SK-N-SH treated with all-trans-retinoic acid at 6 μM for 48 hours (cell line): Measurements from ENCODE around the gene DDX31.

Experiments used
- ATAC-seq: fragments of 200-7000 bp; cut with Tn5 transposase; 3 replicates; pipeline ENCODE4 v1.9.1; 2020; ENCODE audit warnings: mild to moderate bottlenecking, moderate library complexity
- ARNTL ChIP-seq: fragments of 450-650 bp; formaldehyde crosslinking; IDR thresholded peaks from 2 replicates; pipeline ENCODE4 v1.5.0; 2020; ENCODE audit warnings: low read depth, mild to moderate bottlenecking, moderate library complexity, borderline replicate concordance
- BACH2 ChIP-seq: fragments of 250-450 bp; sonication (Bioruptor Pico); IDR thresholded peaks from 2 replicates; pipeline ENCODE4 v1.9.0; 2021; ENCODE audit warnings: mild to moderate bottlenecking, borderline replicate concordance
- CSDC2 ChIP-seq: fragments of 250-450 bp; sonication (Bioruptor Pico); IDR thresholded peaks from 2 replicates; pipeline ENCODE4 v1.5.0; 2020; ENCODE audit warnings: mild to moderate bottlenecking, moderate library complexity
- ESRRG ChIP-seq: fragments of 250-450 bp; sonication (Bioruptor Pico); IDR thresholded peaks from 2 replicates; pipeline ENCODE4 v1.6.1; 2021; ENCODE audit warnings: mild to moderate bottlenecking
- GLIS3 ChIP-seq: fragments of 250-450 bp; sonication (Bioruptor Pico); IDR thresholded peaks from 2 replicates; pipeline ENCODE4 v1.5.0; 2020; ENCODE audit warnings: mild to moderate bottlenecking, moderate library complexity
- ISL1 ChIP-seq: fragments of 250-450 bp; sonication (Bioruptor Pico); IDR thresholded peaks from 2 replicates; pipeline ENCODE4 v2.1.2; 2022; ENCODE audit warnings: mild to moderate bottlenecking, moderate library complexity
- OSR1 ChIP-seq: fragments of 250-450 bp; sonication (Bioruptor Pico); IDR thresholded peaks from 2 replicates; pipeline ENCODE4 v1.8.0; 2022; ENCODE audit warnings: moderate library complexity, mild to moderate bottlenecking, inconsistent platforms
- PPARA ChIP-seq: fragments of 250-450 bp; sonication (Bioruptor Pico); IDR thresholded peaks from 2 replicates; pipeline ENCODE4 v1.5.0; 2020; ENCODE audit warnings: mild to moderate bottlenecking, borderline replicate concordance
- RARB ChIP-seq: fragments of 250-450 bp; sonication (Bioruptor Pico); IDR thresholded peaks from 2 replicates; pipeline ENCODE4 v1.8.0; 2021; ENCODE audit warnings: mild to moderate bottlenecking, moderate library complexity
- SNAI2 ChIP-seq: fragments of 250-450 bp; sonication (Bioruptor Pico); IDR thresholded peaks from 2 replicates; pipeline ENCODE4 v1.5.0; 2020; ENCODE audit warnings: mild to moderate bottlenecking, moderate library complexity
- TCF4 ChIP-seq: fragments of 250-450 bp; sonication (Bioruptor Pico); IDR thresholded peaks from 2 replicates; pipeline ENCODE4 v1.8.0; 2021; ENCODE audit warnings: mild to moderate bottlenecking, moderate library complexity, borderline replicate concordance
- TOX ChIP-seq: fragments of 250-450 bp; sonication (Bioruptor Pico); IDR thresholded peaks from 2 replicates; pipeline ENCODE4 v1.8.0; 2021; ENCODE audit warnings: mild to moderate bottlenecking, moderate library complexity, borderline replicate concordance
- ZC3H10 ChIP-seq: fragments of 250-450 bp; sonication (Bioruptor Pico); IDR thresholded peaks from 2 replicates; pipeline ENCODE4 v1.5.1; 2021; ENCODE audit warnings: mild to moderate bottlenecking, moderate library complexity
- ZFP3 ChIP-seq: fragments of 250-450 bp; sonication (Bioruptor Pico); IDR thresholded peaks from 2 replicates; pipeline ENCODE4 v1.5.0; 2020; ENCODE audit warnings: mild to moderate bottlenecking, moderate library complexity
- ZFP30 ChIP-seq: fragments of 450-650 bp; formaldehyde crosslinking; IDR thresholded peaks from 2 replicates; pipeline ENCODE4 v1.5.0; 2022; ENCODE audit warnings: mild to moderate bottlenecking, moderate library complexity
- ZNF565 ChIP-seq: fragments of 450-650 bp; formaldehyde crosslinking; conservative IDR thresholded peaks from 2 replicates; pipeline ENCODE4 v1.5.0; 2020; ENCODE audit warnings: low read depth, mild to moderate bottlenecking, moderate library complexity
- ZNF70 ChIP-seq: fragments of 450-650 bp; formaldehyde crosslinking; IDR thresholded peaks from 2 replicates; pipeline ENCODE4 v1.5.0; 2020; ENCODE audit warnings: mild to moderate bottlenecking, moderate library complexity
- ZNF8 ChIP-seq: fragments of 450-650 bp; formaldehyde crosslinking; IDR thresholded peaks from 2 replicates; pipeline ENCODE4 v1.5.0; 2020; ENCODE audit warnings: mild to moderate bottlenecking, moderate library complexity
- TF ChIP-seq, protein P1 (sequence below): fragments of 250-450 bp; sonication (Bioruptor Pico); IDR thresholded peaks from 2 replicates; pipeline ENCODE4 v1.5.1; 2021; ENCODE audit warnings: mild to moderate bottlenecking, moderate library complexity
- TF ChIP-seq, protein P2 (sequence below): fragments of 250-450 bp; sonication (Bioruptor Pico); IDR thresholded peaks from 2 replicates; pipeline ENCODE4 v1.8.0; 2020; ENCODE audit warnings: mild to moderate bottlenecking, moderate library complexity, borderline replicate concordance
- TF ChIP-seq, protein P3 (sequence below): fragments of 250-450 bp; sonication (Bioruptor Pico); IDR thresholded peaks from 2 replicates; pipeline ENCODE4 v1.5.1; 2020; ENCODE audit warnings: low read depth, mild to moderate bottlenecking, moderate library complexity
- TF ChIP-seq, protein P4 (sequence below): fragments of 250-450 bp; sonication (Bioruptor Pico); IDR thresholded peaks from 2 replicates; pipeline ENCODE4 v1.5.0; 2020; ENCODE audit warnings: mild to moderate bottlenecking, moderate library complexity
- TF ChIP-seq, protein P5 (sequence below): fragments of 250-450 bp; sonication (Bioruptor Pico); IDR thresholded peaks from 2 replicates; pipeline ENCODE4 v1.8.0; 2021; ENCODE audit warnings: low read depth, mild to moderate bottlenecking, moderate library complexity, borderline replicate concordance

DDX31 gene

DNA sequence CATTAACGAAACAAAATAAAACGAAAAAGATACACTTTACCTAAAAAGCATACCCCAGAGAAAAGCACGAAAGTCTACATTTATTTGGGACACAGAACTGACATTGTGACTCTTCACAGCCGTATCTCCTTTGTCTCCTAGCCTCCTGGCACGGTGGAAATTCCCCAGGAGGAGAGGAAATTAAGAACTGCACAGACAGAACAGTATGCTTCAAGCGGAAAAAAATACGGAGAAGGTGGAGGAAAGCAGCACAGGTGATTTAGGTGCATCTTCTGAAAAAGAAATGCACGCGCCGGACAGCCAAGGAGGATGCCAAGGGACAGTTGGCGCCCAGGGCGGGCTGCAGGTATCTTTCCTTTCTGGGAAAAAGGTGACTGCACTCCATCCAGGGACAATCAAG, 32.0 kb downstream of the DDX31 start:
- TF ChIP-seq TOX (CRISPR knock-in tag) (no peak), RARB (CRISPR knock-in tag) (no peak), OSR1 (CRISPR knock-in tag) (no peak), ARNTL (no peak), ZFP3 (no peak), PPARA (CRISPR knock-in tag) (no peak), CSDC2 (CRISPR knock-in tag) (no peak), TCF4 (CRISPR knock-in tag) (no peak), GLIS3 (CRISPR knock-in tag) (no peak), ISL1 (CRISPR knock-in tag) (no peak), SNAI2 (no peak), ZFP30 (CRISPR knock-in tag) (no peak), ZNF8 (no peak), ESRRG (CRISPR knock-in tag) (no peak), ZNF565 (CRISPR knock-in tag) (no peak), ZC3H10 (CRISPR knock-in tag) (no peak)
- TF ChIP-seq, protein P1, sequence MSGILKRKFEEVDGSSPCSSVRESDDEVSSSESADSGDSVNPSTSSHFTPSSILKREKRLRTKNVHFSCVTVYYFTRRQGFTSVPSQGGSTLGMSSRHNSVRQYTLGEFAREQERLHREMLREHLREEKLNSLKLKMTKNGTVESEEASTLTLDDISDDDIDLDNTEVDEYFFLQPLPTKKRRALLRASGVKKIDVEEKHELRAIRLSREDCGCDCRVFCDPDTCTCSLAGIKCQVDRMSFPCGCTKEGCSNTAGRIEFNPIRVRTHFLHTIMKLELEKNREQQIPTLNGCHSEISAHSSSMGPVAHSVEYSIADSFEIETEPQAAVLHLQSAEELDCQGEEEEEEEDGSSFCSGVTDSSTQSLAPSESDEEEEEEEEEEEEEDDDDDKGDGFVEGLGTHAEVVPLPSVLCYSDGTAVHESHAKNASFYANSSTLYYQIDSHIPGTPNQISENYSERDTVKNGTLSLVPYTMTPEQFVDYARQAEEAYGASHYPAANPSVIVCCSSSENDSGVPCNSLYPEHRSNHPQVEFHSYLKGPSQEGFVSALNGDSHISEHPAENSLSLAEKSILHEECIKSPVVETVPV, result no peak
- TF ChIP-seq, protein P2, sequence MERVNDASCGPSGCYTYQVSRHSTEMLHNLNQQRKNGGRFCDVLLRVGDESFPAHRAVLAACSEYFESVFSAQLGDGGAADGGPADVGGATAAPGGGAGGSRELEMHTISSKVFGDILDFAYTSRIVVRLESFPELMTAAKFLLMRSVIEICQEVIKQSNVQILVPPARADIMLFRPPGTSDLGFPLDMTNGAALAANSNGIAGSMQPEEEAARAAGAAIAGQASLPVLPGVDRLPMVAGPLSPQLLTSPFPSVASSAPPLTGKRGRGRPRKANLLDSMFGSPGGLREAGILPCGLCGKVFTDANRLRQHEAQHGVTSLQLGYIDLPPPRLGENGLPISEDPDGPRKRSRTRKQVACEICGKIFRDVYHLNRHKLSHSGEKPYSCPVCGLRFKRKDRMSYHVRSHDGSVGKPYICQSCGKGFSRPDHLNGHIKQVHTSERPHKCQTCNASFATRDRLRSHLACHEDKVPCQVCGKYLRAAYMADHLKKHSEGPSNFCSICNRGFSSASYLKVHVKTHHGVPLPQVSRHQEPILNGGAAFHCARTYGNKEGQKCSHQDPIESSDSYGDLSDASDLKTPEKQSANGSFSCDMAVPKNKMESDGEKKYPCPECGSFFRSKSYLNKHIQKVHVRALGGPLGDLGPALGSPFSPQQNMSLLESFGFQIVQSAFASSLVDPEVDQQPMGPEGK (CRISPR knock-in tag), result no peak
- TF ChIP-seq, protein P3, sequence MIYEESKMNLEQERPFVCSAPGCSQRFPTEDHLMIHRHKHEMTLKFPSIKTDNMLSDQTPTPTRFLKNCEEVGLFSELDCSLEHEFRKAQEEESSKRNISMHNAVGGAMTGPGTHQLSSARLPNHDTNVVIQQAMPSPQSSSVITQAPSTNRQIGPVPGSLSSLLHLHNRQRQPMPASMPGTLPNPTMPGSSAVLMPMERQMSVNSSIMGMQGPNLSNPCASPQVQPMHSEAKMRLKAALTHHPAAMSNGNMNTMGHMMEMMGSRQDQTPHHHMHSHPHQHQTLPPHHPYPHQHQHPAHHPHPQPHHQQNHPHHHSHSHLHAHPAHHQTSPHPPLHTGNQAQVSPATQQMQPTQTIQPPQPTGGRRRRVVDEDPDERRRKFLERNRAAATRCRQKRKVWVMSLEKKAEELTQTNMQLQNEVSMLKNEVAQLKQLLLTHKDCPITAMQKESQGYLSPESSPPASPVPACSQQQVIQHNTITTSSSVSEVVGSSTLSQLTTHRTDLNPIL (CRISPR knock-in tag), result no peak
- TF ChIP-seq, protein P4, sequence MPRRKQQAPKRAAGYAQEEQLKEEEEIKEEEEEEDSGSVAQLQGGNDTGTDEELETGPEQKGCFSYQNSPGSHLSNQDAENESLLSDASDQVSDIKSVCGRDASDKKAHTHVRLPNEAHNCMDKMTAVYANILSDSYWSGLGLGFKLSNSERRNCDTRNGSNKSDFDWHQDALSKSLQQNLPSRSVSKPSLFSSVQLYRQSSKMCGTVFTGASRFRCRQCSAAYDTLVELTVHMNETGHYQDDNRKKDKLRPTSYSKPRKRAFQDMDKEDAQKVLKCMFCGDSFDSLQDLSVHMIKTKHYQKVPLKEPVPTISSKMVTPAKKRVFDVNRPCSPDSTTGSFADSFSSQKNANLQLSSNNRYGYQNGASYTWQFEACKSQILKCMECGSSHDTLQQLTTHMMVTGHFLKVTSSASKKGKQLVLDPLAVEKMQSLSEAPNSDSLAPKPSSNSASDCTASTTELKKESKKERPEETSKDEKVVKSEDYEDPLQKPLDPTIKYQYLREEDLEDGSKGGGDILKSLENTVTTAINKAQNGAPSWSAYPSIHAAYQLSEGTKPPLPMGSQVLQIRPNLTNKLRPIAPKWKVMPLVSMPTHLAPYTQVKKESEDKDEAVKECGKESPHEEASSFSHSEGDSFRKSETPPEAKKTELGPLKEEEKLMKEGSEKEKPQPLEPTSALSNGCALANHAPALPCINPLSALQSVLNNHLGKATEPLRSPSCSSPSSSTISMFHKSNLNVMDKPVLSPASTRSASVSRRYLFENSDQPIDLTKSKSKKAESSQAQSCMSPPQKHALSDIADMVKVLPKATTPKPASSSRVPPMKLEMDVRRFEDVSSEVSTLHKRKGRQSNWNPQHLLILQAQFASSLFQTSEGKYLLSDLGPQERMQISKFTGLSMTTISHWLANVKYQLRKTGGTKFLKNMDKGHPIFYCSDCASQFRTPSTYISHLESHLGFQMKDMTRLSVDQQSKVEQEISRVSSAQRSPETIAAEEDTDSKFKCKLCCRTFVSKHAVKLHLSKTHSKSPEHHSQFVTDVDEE (CRISPR knock-in tag), result no peak
- ATAC-seq, result no peak

DNA sequence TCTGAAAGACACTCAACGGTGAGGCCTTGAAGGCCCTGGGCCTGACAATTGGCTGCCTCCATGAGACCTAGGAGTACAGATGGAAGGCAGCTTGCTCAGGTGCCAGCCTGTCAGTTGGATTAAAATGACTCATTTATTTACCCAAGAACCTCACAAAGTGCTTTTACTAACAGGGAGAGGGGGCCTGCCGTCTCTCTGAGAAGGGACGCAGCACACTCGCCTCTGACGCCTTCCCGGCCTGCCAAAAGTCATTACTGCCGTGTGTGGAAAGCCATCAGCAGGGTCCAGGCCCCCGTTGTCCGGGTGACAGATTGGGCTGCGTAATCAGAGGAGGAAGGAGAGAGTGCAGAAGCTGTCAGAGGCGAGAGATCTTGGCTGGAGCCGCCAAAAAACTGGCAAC, 32.4 kb downstream of the DDX31 start:
- ATAC-seq, result no peak

More for the DNA sequence above, 32.4 kb downstream of the DDX31 start:
- TF ChIP-seq, protein P5, sequence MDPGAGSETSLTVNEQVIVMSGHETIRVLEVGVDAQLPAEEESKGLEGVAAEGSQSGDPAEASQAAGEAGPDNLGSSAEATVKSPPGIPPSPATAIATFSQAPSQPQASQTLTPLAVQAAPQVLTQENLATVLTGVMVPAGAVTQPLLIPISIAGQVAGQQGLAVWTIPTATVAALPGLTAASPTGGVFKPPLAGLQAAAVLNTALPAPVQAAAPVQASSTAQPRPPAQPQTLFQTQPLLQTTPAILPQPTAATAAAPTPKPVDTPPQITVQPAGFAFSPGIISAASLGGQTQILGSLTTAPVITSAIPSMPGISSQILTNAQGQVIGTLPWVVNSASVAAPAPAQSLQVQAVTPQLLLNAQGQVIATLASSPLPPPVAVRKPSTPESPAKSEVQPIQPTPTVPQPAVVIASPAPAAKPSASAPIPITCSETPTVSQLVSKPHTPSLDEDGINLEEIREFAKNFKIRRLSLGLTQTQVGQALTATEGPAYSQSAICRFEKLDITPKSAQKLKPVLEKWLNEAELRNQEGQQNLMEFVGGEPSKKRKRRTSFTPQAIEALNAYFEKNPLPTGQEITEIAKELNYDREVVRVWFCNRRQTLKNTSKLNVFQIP, result no peak
- TF ChIP-seq OSR1 (CRISPR knock-in tag) (no peak), ZC3H10 (CRISPR knock-in tag) (no peak), PPARA (CRISPR knock-in tag) (no peak), CSDC2 (CRISPR knock-in tag) (no peak), ARNTL (no peak), ZNF70 (no peak), TOX (CRISPR knock-in tag) (no peak), SNAI2 (no peak), RARB (CRISPR knock-in tag) (no peak), BACH2 (CRISPR knock-in tag) (no peak), ZNF565 (CRISPR knock-in tag) (no peak)
- TF ChIP-seq, protein P1, result no peak
- TF ChIP-seq, protein P3 (CRISPR knock-in tag), result no peak
- TF ChIP-seq, protein P4 (CRISPR knock-in tag), result no peak
